Measurements from ENCODE around the gene MAD1L1. TPM values are rescaled to one million over a fixed set of nuclear protein-coding genes. Genes with fewer than 3 reads are reported as not detected.

MAD1L1 gene
- total and polyA plus RNA-seq, 2 of the 13 experiments (the other 11 are each of a cell fraction or from before 2014, with no cell fraction given): 17.4 to 64.7 TPM

GRCh38 chr7:2247141-2247995 lies 14.6 kb upstream of the MAD1L1 start (continued):
- no peak for TF ChIP-seq CHD4 (IDR thresholded peaks at IDR 0.05; ENCODE audit: borderline replicate concordance, low read length)

DNA sequence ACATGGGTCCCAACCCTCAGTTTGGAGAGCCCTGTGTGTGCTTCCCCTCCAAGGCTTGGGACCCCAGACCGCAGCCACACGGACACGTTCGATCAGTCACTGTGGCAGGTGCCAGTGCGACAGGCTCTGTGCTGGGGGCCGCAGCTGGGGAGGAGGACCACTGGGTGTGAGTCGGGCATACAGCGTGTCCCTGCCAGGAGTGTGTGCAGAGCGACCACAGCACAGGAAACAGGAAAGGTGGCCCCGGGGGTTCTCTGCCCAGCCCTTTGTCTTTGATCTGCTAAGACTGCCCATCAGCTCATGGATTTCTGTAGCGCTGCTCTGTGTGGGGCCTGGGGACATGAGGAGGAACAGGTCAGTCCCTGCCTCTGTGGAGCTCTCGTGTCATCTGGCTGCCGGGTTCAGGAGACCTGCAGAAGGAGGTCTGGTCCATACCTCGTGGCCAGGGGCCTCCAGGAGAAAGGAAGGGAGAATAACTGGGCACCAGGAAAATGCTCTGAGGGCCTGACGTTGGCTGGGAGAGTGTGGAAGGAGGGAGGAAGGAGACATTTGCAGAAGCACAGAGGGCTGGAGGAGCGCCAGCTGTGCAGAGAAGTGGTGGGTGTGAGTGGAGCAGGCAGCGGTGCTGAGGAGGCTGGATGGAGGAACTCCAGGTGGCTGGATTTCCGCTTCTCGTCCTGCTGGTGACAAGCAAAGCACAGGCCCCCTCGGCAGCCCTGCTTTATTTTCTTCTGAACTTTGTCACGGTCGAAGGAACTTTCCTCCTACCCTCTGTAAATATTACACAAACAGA lies 13.3 kb upstream of the MAD1L1 start:
- Histone ChIP-seq H3K4me2 (ENCODE audit: low read depth, low read length) (no peak overlapping the region), H4K20me1 (ENCODE audit: insufficient read depth, low read length) (no peaks in the 10 kb centered on the region), H3K79me2 (ENCODE audit: insufficient read depth, low read length) (peaks cover 8% of the 10 kb centered on the region), H3K9ac (ENCODE audit: insufficient read depth, low read depth, low read length) (no peak overlapping the region), H3K27ac (ENCODE audit: extremely low read length, insufficient read depth, low read length) (no peak overlapping the region), H2AFZ (ENCODE audit: low read length) (no peak overlapping the region), H3K4me3 (replicated peaks in 1 of 3; ENCODE audit: insufficient read depth in 1 of 3, low read depth in 2 of 3, low read length in 3 of 3) (no peak overlapping the region), H3K36me3 (replicated peaks in 1 of 2; ENCODE audit: control insufficient read depth in 1 of 2, insufficient read depth in 2 of 2, low read length in 2 of 2) (no peaks in the 10 kb centered on the region), H3K9me3 (ENCODE audit: low read length) (no peaks in the 10 kb centered on the region), H3K27me3 (ENCODE audit: control insufficient read depth in 1 of 2, insufficient read depth in 2 of 2, low read length in 2 of 2) (no peaks in the 10 kb centered on the region; a peak in 1 of 5 replicates), H3K4me1 (ENCODE audit: insufficient read depth, low read length) (peaks cover 28% of the 10 kb centered on the region)
- in situ Hi-C loops (cut with HindIII; ENCODE audit: extremely low pct_ligation_motif_present, low pct_unique_long_range_greater_than_20kb): no loop called here
- ChIA-PET CTCF (ENCODE audit: low intra/inter-chr PET ratio, low total read pairs) (interaction anchor here (1.8 kb wide), 1 partner anchor 102 kb away, joined by 12 read pairs; no protein-coding TSS in a partner anchor), POLR2A (no interaction called here)
- ATAC-seq: no peak
- FAIRE-seq: no peak
- intact Hi-C loops (cut with micrococcal nuclease; ENCODE audit: unreplicated experiment): loop anchor here (10.0 kb wide), 1 partner anchor 69 kb away; the partner anchor contains the start of gene SNX8
- no TSS peak for BruUV-seq (replicated peaks)
- DNase-seq (ENCODE audit: low spot score): no peak
- TF ChIP-seq ZNF251 (CRISPR knock-in tag; IDR thresholded peaks at IDR 0.05): no peak
- TF ChIP-seq NBN (conservative IDR thresholded peaks at IDR 0.05): no peak
- TF ChIP-seq MTA1 (CRISPR knock-in tag; IDR thresholded peaks at IDR 0.05; ENCODE audit: borderline replicate concordance): no peak
- TF ChIP-seq ZNF788 (CRISPR knock-in tag; IDR thresholded peaks at IDR 0.05; ENCODE audit: borderline replicate concordance): no peak
- TF ChIP-seq AGO2 (optimal IDR thresholded peaks at IDR 0.05; ENCODE audit: low read depth, low read length): peak; percentile 43
- no peak for TF ChIP-seq KLF11 (CRISPR knock-in tag; IDR thresholded peaks at IDR 0.05)
- TF ChIP-seq NCOR1 (IDR thresholded peaks at IDR 0.05; ENCODE audit: borderline replicate concordance, low read length): no peak
- TF ChIP-seq SAFB2 (CRISPR knock-in tag; IDR thresholded peaks at IDR 0.05; ENCODE audit: borderline replicate concordance, low read depth): no peak
- WGBS (ENCODE audit: low lambda C conversion rate): 76% methylated on average over 19 of the region's 22 CpGs

All from HepG2 (cell line).